ENCODE measurements around the gene KCND3. TPM values are rescaled to one million over a fixed set of nuclear protein-coding genes. Genes with fewer than 3 reads are reported as not detected.

KCND3 gene
- polyA plus RNA-seq (ENCODE audit: insufficient read length) = 2.1 TPM

DNA sequence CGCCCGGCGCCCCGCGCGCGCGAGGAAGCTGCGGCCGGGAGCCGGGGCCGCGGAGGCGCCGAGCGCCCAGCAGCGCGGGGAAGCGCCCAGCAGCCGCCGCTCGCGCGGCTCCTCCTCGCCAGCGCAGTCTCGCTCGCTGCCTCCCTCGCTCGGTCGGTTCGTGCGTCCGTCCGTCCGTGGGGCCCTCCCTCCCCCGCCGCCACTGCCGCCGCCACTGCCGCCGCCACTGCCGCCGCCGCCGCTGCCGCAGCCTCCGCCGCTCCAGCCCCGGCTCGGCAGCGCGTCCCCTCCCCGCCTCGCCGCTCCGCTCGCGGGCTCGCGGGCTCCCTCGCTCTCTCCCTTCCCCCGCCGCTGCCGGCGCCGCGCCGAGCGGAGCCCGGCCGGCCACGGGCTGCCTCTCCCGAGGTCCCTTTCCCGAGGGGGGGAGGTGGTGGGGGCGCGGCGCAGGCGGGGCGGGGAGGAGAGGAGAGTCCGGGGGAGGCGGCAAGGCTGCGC is at the start of gene KCND3:
TSS of gene KCND3 (minus strand) at position 138 of the 495 bp plus-strand sequence.
- DNase-seq = peak; percentile 26

DNA sequence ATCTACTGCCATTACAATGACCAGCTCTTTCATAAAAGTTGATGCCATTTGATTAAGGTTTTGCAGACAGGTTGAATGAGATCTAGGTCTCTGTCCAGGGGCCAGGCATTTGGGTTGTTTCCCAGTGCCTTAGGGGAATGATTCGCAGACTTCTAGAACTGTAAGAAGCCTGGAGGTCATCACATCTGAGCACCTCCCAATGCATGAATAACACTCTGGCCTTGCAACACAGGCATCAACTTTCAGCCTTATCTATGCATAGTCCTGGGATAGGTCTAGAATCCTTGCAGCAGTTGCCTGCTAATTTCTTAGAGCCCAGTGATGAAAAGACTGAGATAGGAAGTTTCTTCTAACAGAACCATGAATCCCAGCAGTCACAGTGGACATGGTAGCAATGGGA is 44.8 kb upstream of the KCND3 start:
- DNase-seq = no peak

DNA sequence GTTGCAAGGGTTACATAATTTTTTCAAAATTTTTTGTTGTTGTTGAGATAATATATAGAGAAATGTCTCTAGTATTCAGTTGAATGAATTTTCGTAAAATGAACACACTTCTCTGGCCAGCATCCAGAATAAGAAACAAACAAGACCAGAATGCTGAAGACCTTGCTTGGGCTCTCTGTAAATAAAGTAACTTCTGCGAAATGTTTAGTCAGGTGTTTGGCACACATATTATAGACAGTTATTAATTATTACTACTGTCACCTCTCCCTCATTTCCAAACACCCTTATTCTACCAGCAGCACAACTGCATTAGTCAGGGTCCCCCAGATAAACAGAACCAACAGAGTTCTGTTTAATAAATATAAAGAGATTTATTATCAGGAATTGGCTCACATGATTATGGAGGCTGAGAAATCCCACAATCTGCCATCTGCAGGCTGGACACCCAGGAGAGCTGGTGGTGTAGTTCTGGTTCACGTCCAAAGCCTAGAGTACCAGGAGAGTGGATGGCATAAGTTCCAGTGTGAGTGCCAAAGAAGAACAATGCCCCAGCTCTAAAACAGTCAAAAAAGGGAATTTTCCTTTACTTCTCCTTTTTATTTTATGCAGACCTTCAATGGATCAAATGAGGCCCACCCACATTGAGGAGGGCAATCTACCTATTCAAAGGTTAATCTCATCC is 44.1 kb upstream of the KCND3 start:
- DNase-seq = no peak

DNA sequence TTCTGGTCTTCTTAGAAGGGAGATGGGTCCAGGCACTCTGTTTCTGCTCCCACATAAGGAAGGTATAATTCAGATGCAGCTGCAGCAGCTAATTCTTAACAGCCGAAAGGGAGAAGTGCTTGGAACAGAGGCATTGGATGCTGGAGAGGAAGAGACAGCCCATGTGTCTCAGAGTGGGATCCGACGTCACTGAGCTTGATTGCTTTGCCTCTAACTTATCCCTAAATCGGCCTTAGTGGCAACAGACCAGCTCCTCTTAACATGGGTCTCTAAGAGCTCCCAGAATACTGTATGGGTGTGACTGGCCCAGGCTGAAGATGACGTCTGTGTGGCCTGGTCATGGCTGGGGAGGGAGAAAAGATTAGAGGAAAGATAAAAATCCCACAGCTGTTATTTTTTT is 40.7 kb upstream of the KCND3 start:
- peak; percentile 40 for DNase-seq

DNA sequence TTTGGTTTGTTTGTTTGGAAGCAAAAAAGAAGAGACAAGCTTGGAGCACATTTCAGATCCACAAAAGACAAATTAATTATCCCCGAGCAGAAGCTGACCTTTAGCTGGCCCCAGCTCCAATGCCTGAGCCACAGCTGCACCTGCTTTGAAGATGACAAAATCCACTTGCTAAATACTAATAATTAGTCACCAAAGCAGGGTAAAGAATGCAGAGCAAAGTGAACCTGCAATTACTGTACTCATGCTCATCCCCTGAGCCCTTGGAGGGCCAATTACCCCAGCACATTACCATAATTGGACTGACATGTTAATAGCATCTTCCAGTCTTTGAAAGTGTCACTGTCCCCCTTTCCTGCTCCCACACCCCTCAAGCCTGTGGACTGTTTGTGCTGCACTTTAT is 38.2 kb upstream of the KCND3 start:
- no peak for DNase-seq

DNA sequence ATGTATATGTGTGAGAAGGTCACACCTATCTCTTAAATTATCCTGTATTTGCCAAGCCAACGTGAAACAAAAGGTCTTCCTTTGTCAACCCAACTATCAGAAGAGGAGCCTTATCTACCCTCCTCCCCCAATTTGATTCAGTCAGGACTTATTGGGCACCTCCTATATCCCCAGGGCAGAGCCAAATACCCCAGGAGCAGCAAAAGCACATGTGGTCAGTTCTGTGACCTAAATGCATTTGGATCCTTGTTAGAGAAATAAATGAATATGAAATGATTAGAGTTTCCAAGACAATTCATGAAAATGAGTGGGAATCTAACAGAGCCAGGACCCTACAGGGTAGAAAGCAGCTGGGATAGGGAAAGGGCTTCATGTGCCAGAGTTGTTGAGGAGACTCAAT is 37.0 kb upstream of the KCND3 start:
- no peak for DNase-seq

DNA sequence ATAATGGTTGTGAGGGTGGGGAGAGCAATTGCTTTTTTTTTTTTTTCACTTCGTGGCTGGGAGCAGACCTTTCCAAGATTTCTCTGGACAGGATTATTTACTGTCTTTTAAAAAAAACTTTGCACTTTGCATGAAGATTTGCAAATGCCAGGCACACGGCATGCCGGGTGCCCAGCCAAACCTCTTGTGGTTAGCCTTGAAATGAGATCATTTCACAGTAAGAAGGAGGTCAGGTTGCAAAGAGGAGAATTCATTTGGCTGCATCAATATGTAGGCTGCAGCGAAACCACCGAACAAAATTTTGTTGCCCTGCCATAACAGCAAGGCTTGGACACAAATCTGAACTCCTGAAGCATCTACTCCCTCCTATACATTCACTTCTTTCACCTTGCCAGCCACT is 36.5 kb upstream of the KCND3 start:
- DNase-seq = no peak

DNA sequence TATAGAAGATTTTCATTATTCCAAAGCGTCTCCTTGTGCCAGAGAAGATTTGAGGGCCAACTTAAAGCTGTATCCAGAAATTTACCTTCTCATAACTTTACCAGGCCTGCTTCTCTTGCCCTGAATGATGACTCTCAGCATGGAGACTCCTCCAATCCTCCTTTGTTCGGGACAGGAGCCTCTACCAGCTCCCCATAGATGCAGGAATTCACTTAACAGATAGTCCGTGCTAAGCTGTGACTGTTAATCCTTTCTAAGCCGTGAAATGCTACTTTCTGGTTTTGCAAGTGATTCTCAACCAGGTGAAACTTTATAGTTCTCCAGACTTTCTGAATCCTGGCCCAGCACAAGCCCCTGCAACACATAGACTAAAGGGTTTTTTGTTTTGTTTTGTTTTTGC is 31.8 kb upstream of the KCND3 start:
- no peak for DNase-seq

DNA sequence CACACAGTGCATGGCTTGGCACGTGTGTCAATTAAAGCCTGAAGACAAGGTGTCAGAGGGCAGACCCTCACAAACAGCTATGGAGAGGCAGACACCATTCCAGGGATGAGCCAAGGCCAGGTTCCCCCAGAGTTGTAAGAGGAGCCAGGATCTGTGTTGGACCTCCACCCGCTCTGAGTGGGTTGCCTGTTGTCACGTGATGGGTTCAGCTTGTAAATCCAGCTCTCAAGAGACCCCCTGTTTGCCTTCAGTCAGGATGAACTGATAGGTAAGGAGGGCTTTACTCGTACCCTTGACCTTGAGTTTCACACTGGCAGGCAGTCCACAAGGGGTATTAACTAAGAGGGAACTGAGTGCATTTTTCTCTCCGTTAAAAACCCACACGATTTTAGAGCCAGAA is 27.7 kb upstream of the KCND3 start:
- no peak for DNase-seq

DNA sequence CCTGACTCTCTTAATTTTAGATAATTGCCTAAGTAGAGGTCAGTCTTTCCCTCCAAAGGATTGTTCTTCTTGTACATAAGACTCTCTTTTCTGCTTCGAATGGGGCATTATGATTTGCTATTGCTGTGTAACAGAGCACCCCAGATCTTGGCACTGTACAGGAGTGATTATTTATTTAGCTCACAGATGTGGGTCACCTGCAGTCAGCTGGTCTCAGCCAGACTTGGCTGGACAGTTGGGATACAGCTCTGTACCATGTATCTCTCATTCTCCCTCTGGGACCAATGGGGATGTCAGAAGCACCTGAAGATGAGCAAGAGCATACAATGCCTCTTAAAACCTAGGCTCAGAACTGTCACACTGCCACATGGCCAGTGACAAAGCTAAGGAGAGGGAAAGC is 23.4 kb upstream of the KCND3 start:
- DNase-seq = no peak

DNA sequence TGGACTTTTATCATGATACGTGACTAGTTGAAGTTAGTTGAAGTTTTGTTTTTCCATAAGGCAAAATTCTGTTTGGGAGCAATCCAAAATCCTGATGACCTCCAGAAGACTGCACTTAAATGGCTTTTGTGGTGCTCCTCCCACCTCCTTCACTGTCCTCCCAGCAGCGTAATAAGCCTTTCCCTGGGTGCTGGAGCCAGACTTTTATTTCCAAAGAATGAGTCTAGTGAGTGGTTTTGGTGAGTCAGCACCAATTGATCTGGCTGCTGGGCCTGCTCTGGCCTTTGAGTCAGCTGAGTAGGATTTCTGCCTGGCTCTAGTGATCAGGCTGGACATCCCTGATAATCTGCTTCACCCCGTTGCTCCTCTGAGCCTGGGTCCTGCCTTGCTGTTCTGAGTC is 21.7 kb upstream of the KCND3 start:
- no peak for DNase-seq

DNA sequence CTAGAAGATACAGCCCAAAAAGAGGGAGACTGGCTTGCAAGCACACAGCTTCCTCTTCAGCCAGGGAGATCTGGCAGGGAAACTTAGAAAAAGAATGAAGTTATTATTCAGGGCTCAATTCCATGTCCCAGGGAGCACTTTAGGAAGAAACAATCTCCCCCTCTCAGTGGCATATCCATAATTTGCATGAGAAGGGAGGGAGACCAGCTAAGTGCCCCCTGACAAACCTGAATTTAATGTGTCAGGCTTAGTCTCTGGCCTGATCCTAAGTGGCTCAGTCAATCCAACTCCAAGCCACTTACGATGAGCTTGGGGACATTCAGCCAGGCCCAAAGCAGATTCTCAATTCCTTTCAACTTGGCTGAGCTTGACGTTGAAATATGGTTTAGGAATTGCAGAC is 17.7 kb upstream of the KCND3 start:
- no peak for DNase-seq

DNA sequence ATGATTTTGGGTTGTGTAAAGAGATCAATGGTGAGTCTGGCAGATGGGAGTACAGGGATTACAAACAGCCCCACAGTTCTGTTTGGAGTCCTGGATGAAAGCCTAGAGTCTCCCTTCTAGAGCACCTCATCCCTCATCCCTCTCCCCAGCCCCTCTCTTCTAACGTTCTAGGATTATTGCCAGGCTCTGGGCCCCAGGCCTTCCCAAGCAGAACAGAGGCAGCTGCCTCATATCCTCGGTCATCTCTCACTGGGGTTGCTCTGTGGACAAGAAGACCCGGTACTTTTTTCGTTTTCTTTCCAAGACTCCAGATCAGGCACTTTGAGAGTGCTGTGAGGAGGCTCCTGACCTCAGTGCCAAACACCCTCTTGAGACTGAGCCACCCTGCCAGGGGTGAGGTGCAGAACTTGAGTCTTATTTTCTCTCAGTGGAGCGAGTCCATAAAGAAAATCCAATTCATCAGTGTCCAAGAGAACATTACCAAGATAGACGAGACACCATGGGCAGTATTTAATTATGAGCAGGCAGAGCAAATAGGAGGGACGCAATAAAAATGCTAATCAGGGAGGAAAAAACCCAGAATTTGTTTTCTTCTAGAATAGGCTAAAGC is 17.1 kb upstream of the KCND3 start:
- DNase-seq = no peak

DNA sequence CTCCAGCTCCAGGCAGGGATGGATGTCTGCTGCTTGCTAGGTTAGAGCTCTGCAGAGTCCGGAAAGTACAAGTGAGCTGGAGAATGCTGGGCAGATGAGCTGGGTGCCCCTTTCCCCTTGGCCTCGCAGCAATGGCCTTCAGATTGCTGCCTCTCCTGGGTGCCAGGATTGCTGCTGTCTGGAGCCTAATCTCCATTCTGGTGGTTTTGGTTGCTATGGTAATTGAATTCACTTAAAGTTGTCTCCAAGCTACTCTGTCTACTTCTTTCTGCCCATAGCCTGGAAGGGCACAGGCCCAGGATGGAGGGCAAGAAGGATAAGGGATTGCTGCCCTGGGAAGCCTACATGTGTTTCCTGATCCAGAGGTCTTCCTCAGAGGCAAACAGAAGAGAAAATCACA is 14.6 kb upstream of the KCND3 start:
- no peak for DNase-seq

DNA sequence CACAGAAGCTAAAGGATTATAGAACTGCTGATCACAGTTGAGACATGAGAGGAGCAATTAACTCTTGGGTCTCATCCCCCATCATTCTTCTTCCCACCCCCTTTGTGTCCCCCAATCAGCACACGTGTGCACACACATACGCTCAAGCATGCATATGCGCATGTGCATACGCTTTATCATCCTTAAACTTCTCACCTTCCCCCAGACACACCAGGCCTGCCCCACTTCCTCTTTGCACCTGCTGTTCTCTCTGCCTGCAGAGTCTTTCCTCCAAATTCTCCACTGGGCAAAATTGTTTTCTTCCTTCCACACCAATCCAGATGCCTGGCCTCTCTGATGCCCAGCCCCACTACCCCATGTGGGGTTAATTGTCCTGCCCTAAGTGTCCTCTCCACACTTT is 13.0 kb upstream of the KCND3 start:
- no peak for DNase-seq

DNA sequence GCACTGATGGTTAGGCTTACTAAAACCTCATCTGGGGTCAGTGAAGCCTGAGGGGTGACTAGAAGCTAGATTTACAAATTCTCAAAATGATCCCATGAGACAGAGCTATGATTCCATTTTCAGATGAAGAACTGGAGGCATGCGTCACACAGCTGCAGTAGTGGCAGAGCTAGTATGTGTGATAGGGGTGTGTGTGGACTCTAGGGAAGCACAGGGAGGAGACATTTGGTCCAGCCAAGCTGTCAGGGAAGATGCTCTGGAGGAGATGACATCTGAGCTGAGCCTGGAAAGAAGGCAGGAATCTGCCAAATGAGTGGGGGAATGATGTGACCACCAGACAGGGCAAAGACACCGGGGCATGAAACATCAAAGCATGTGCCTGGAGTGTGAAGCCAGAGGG is 12.0 kb upstream of the KCND3 start:
- DNase-seq = no peak

DNA sequence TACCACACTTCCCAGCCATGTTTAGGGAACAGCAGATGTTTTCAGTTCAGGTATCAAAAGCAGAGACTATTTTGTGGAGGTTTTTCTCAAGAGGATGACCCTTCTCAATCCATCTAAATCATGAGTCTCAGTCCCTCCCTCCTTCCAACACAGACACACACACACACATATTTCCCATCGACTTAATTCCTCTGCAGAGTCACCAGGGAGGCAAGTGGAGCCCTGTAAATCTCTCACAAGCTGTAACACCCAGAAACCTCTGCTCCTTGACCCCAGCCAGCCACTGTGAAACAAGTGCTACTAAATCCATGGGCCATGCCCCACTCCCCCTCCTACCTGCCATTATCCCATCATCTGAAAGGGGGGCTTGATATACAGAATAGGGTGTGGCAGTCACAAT is 10.6 kb upstream of the KCND3 start:
- DNase-seq = no peak

DNA sequence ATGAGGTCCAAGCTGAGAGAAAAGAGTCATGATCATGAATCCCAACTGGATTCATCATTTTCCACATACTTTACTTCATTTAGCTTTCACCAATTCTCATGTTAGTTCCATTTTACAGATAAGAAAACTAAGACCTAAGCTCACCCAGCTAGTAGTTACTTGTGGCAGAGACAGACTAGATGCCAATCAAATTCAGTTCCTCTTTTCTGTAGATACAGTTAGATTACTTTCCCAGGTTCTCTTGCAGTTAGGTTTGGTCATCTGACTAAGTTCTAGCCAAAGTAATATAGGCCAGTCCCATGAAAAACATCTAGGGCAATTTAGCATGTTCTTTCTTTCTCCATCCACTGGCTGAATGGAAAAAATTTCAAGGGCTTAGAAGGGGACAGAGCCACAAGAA is 8.9 kb upstream of the KCND3 start:
- no peak for DNase-seq

DNA sequence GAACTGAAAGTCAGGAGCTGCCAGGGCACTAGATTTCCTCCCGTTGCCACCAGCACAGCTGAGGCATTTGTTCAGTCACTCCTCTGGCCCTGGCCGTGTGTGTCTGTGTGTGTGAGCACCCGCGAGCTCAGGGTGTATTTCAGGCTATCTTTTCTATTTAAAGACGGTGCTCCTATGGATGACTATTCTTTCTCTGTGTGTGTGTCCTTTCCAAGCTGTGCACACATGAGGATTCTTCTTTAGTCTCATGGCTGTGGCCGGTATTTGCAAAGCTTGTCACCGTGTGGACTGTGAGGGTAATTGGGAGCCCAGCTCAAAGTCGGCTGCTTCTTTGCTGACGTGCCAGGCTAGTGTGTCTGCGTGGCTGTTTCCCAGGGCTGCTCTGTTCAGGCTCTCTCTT is 3.0 kb upstream of the KCND3 start:
- DNase-seq = no peak

DNA sequence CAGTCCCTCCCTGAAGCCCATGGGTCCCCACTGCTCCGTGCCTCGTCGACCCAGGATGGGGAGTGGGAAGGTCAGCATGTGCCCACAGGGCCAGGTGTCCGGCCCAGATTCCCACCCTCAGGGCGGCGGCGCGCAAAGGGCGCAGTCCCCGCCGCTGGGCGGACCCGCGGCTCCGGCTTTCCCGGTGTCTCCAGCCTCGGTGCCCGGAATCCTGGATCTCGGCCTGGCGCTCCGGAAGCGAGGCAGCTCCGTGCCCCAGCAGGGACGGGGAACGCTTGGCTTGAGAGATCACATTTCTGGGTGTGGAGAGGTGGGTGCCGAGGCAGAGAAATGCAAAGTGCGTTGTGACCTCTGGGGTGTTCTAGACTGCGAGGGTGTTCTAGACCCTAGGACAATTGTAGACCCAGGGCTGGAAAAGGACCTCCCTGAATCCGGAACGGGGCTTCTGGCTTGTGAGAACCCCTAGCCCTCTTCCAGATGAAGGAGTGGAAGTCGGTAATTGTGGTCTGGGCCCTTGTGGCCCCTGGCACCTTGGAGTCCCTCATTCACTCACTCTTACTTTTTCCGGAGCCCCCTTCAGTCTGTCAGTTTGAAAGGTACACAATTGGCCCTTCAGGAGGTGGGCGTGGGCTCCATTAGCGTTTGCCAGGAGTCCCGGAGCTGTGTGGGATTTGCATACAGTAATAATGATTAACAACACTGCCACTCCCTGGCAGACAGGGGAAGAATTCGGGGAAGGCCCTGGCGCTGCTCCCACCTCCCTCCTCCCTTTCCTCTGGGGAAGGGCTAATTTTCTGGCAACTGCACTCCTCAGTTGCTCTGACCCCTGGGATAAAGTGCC is 1.6 kb upstream of the KCND3 start:
- peak; percentile 30 for DNase-seq

DNA sequence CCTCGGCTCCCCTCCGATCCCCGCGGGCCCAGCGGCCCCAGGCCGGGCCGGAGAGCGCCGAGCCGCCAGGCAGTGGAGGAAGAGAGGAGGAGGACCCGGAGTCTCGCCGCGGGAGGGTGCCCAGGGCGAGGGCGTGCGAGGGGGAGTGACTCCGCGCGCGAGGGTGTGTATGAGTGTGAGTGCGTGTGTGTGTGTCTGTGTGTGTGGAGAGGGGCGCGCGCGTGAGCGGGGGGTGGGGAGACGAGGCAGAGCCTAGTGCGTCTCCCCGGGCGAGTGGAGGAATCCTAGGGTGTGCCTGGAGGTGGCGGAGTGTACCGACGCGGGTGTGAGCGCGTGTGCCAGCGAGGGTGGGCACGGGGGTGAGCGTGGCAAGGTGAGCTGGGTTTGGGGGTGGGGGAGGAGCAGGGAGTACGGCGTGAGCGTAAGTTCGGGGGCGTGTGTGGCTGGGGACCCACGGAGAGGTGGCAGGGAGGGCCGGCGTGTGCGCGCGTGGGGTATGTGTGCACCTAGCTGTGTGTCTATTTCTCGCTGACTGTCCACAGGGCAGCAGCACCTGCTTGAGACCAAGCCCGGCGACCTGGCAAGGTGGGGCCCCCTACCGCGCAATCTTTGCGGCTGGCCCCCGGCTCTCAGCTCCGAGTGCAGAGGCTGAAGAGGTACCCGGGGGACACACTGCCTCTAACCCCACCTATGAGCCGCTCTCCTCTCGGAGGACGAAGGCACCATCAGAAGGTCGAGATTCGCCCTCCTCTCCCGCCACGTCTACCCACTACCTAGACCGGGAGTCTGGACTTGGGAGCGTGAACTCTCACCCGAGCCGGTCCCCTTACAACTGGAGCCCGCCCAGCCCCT is 784 bp upstream of the KCND3 start:
- no peak for DNase-seq

DNA sequence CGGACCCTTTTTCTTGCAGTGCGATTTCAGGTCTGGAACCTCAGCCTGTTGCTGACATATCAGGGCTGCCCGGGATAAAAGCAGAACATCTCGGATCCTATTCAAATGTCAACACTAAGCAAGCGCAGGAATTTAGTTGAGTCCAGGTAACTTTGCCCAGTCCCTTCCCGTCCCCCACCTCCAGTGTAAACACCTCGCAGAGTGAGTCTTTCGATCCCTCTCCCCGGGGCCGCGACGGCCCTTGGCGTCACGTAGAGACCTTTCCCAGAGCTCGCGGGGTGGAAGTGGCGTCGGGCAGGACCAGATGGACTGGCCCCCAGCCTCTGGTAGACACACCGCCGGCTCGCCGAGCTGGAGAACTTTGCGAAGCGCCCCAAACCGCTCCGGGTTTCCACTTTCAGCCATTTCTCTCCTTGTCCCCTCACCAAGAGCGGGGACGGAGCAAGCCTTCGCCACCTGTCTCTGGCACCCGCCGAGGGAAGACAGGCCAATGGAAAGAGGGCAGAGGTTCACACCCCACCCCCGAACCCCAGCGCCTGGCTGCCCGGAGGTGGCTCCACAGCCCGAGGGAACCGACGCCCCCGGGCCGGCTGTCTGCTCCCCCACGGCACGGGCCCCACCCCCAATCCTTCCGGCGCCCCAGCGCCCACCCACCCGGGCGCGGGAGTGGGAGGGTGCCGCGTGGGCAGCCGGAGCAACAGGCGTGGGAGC is 570 bp downstream of the KCND3 start:
- no peak for DNase-seq

Data from hindlimb muscle (tissue), 1 donor.